ENCODE data around the gene STRBP.

The STRBP gene

GRCh38 chr9:123127512-123128075, 140.8 kb downstream of the STRBP start:
- TF ChIP-seq EZH2phosphoT487 (IDR thresholded peaks at IDR 0.05; ENCODE audit: low read length) (no peak), EZH2 (optimal IDR thresholded peaks at IDR 0.05; ENCODE audit: low read depth, low read length) (no peak), CTCF (IDR thresholded peaks at IDR 0.05; ENCODE audit: low read length) (no peak)
- Histone ChIP-seq H4K20me1 (ENCODE audit: insufficient read depth, low read length) (no peaks in the 10 kb centered on the region), H3K9ac (ENCODE audit: low read length) (no peak overlapping the region), H3K27me3 (replicated peaks; ENCODE audit: insufficient read depth, low read length) (no peaks in the 10 kb centered on the region), H2AFZ (ENCODE audit: low read length) (no peak overlapping the region), H3K9me3 (replicated peaks; ENCODE audit: insufficient read depth, low read length) (no peaks in the 10 kb centered on the region), H3K4me2 (ENCODE audit: low read depth, low read length) (no peak overlapping the region), H3F3A (ENCODE audit: insufficient read depth, low read length) (no peaks in the 10 kb centered on the region), H3K4me3 (ENCODE audit: low read length) (no peak overlapping the region), H3K79me2 (ENCODE audit: low read length) (no peaks in the 10 kb centered on the region), H3K36me3 (replicated peaks; ENCODE audit: insufficient read depth, low read length) (no peaks in the 10 kb centered on the region), H3K4me1 (ENCODE audit: low read length) (no peaks in the 10 kb centered on the region), H3K9me2 (replicated peaks; ENCODE audit: insufficient read depth, low read length) (no peaks in the 10 kb centered on the region), H3K27ac (ENCODE audit: low read length) (no peak overlapping the region)
- no peak for DNase-seq

- Histone ChIP-seq H3K27ac (ENCODE audit: low read length) (no peak overlapping the region), H3K9me2 (replicated peaks; ENCODE audit: insufficient read depth, low read length) (no peaks in the 10 kb centered on the region), H3K4me1 (ENCODE audit: low read length) (no peaks in the 10 kb centered on the region), H3K27me3 (replicated peaks; ENCODE audit: insufficient read depth, low read length) (no peaks in the 10 kb centered on the region), H3K4me2 (ENCODE audit: low read depth, low read length) (no peak overlapping the region), H3K9ac (ENCODE audit: low read length) (no peak overlapping the region), H3K4me3 (ENCODE audit: low read length) (no peak overlapping the region), H3K36me3 (replicated peaks; ENCODE audit: insufficient read depth, low read length) (no peaks in the 10 kb centered on the region), H3K9me3 (replicated peaks; ENCODE audit: insufficient read depth, low read length) (no peaks in the 10 kb centered on the region), H3F3A (ENCODE audit: insufficient read depth, low read length) (no peaks in the 10 kb centered on the region), H2AFZ (ENCODE audit: low read length) (no peak overlapping the region), H3K79me2 (ENCODE audit: low read length) (no peaks in the 10 kb centered on the region), H4K20me1 (ENCODE audit: insufficient read depth, low read length) (no peaks in the 10 kb centered on the region)
- DNase-seq: no peak
- TF ChIP-seq EZH2phosphoT487 (IDR thresholded peaks at IDR 0.05; ENCODE audit: low read length) (no peak), EZH2 (optimal IDR thresholded peaks at IDR 0.05; ENCODE audit: low read depth, low read length) (no peak), CTCF (IDR thresholded peaks at IDR 0.05; ENCODE audit: low read length) (no peak)
These were observed 146.9 kb downstream of the STRBP start for GRCh38 chr9:123121457-123121856.

- Histone ChIP-seq H4K20me1 (ENCODE audit: insufficient read depth, low read length) (no peaks in the 10 kb centered on the region), H3K27me3 (replicated peaks; ENCODE audit: insufficient read depth, low read length) (no peaks in the 10 kb centered on the region), H3K4me3 (ENCODE audit: low read length) (no peak overlapping the region), H3K4me1 (ENCODE audit: low read length) (no peaks in the 10 kb centered on the region), H3K4me2 (ENCODE audit: low read depth, low read length) (no peak overlapping the region), H3K79me2 (ENCODE audit: low read length) (no peaks in the 10 kb centered on the region), H3F3A (ENCODE audit: insufficient read depth, low read length) (no peaks in the 10 kb centered on the region), H3K9me2 (replicated peaks; ENCODE audit: insufficient read depth, low read length) (no peaks in the 10 kb centered on the region), H3K36me3 (replicated peaks; ENCODE audit: insufficient read depth, low read length) (no peaks in the 10 kb centered on the region), H3K9me3 (replicated peaks; ENCODE audit: insufficient read depth, low read length) (no peaks in the 10 kb centered on the region), H2AFZ (ENCODE audit: low read length) (no peak overlapping the region), H3K27ac (ENCODE audit: low read length) (no peak overlapping the region), H3K9ac (ENCODE audit: low read length) (no peak overlapping the region)
- no peak for DNase-seq
- TF ChIP-seq EZH2phosphoT487 (IDR thresholded peaks at IDR 0.05; ENCODE audit: low read length): no peak
- TF ChIP-seq CTCF (IDR thresholded peaks at IDR 0.05; ENCODE audit: low read length): no peak
- no peak for TF ChIP-seq EZH2 (optimal IDR thresholded peaks at IDR 0.05; ENCODE audit: low read depth, low read length)
These were observed 147.4 kb downstream of the STRBP start for GRCh38 chr9:123120953-123121352.
